Measurements from ENCODE around the gene ERH.

GRCh38 chr14:69398818-69399210 is 715 bp upstream of the ERH start:
- TF ChIP-seq TAF1 (IDR thresholded peaks at IDR 0.05; ENCODE audit: low read depth, low read length) (no peak), POLR2AphosphoS5 (IDR thresholded peaks at IDR 0.05; ENCODE audit: low read depth, low read length) (no peak), POLR2A (IDR thresholded peaks at IDR 0.05; ENCODE audit: low read depth, low read length) (no peak), SPI1 (IDR thresholded peaks at IDR 0.05; ENCODE audit: low read depth, low read length) (no peak), PAX5 (IDR thresholded peaks at IDR 0.05; ENCODE audit: insufficient read depth, low read length, severe bottlenecking) (no peak), POU2F2 (IDR thresholded peaks at IDR 0.05; ENCODE audit: low read depth, low read length) (no peak)
